Left kidney (tissue), 8 donors: ENCODE results near the gene PRAMEF7. TPM values are rescaled to one million over a fixed set of nuclear protein-coding genes. Genes with fewer than 3 reads are reported as not detected.
"Not testable (repeated sequence)": the region's sequence is repeated elsewhere in the genome, so short reads cannot be mapped to it uniquely, and the experiment has no call there.

Experiments
- DNase-seq: peaks from one replicate; pipeline ENCODE4 v3.0.0-alpha.2; 2013
- long read RNA-seq, 8 donors: transcript quantifications; one replicate each; lab custom pipeline, GENCODE V29; 2026
- polyA plus RNA-seq: library from polyadenylated mRNA; unstranded; fragments of 120-200 nt; gene quantifications from one replicate; pipeline ENCODE4 v1.2.1, GENCODE V29; 2013; ENCODE audit not compliant: insufficient read length

Gene PRAMEF7
- polyA plus RNA-seq = not detected
- long read RNA-seq, donor 1 = 0 reads
- long read RNA-seq, donor 2 = 0 reads
- long read RNA-seq, donor 3 = 0 reads
- long read RNA-seq, donor 4 = 0 reads
- long read RNA-seq, donor 5 = 0 reads
- long read RNA-seq, donor 6 = 0 reads
- long read RNA-seq, donor 7 = 0 reads
- long read RNA-seq, donor 8 = 0 reads

- not testable (repeated sequence) for DNase-seq
Measured at GRCh38 chr1:12916310-12916709, at the start of gene PRAMEF7. TSS of gene PRAMEF7 (plus strand) at chr1:12916610. CDS start at chr1:12917693, 1,083 bp downstream.

- not testable (repeated sequence) for DNase-seq
Measured at GRCh38 chr1:12878453-12878852, 38.0 kb upstream of the PRAMEF7 start.

GRCh38 chr1:12886101-12886500 lies 30.3 kb upstream of the PRAMEF7 start, which contains the start of gene PRAMEF4:
TSS of gene PRAMEF4 (minus strand) at chr1:12886201. CDS start at chr1:12883394, 2,807 bp downstream.
- DNase-seq = not testable (repeated sequence)

- not testable (repeated sequence) for DNase-seq
Measured at GRCh38 chr1:12898170-12898569, 18.2 kb upstream of the PRAMEF7 start, which contains the start of gene PRAMEF10. TSS of gene PRAMEF10 (minus strand) at chr1:12898270. CDS start at chr1:12895847, 2,423 bp downstream.

- not testable (repeated sequence) for DNase-seq
Measured at GRCh38 chr1:12899186-12899585, 17.2 kb upstream of the PRAMEF7 start.

GRCh38 chr1:12903793-12904572 lies 12.4 kb upstream of the PRAMEF7 start:
- DNase-seq = not testable (repeated sequence)

- DNase-seq = not testable (repeated sequence)
Measured at GRCh38 chr1:12921749-12922148, 5.3 kb downstream of the PRAMEF7 start.

GRCh38 chr1:12924368-12924767 lies 8.0 kb downstream of the PRAMEF7 start:
- not testable (repeated sequence) for DNase-seq

- not testable (repeated sequence) for DNase-seq
Measured at GRCh38 chr1:12947480-12947879, 31.1 kb downstream of the PRAMEF7 start, which contains the start of gene PRAMEF6. TSS of gene PRAMEF6 (minus strand) at chr1:12947580. CDS start at chr1:12942518, 5,062 bp downstream.

Other genes starting within 250 kb of the PRAMEF7 start
- not detected for gene AADACL3, start 200.5 kb upstream of the PRAMEF7 start, polyA plus RNA-seq
- 0.50 TPM for gene CFAP107, start 170.4 kb upstream of the PRAMEF7 start, polyA plus RNA-seq
- gene PRAMEF12, start 142.9 kb upstream of the PRAMEF7 start, polyA plus RNA-seq = not detected
- gene PRAMEF1, start 125.2 kb upstream of the PRAMEF7 start, polyA plus RNA-seq = not detected
- not detected for gene PRAMEF11, start 85.2 kb upstream of the PRAMEF7 start, polyA plus RNA-seq
- gene HNRNPCL1, start 67.9 kb upstream of the PRAMEF7 start, polyA plus RNA-seq = 0.58 TPM
- gene PRAMEF2, start 59.5 kb upstream of the PRAMEF7 start, polyA plus RNA-seq = not detected
- not detected for gene PRAMEF4, start 30.4 kb upstream of the PRAMEF7 start, polyA plus RNA-seq
- not detected for gene PRAMEF10, start 18.3 kb upstream of the PRAMEF7 start, polyA plus RNA-seq
- gene PRAMEF6, start 31.0 kb downstream of the PRAMEF7 start, polyA plus RNA-seq = not detected
- not detected for gene PRAMEF27, start 140.0 kb downstream of the PRAMEF7 start, polyA plus RNA-seq
- gene HNRNPCL3, start 144.2 kb downstream of the PRAMEF7 start, polyA plus RNA-seq = not detected
- gene PRAMEF25, start 154.2 kb downstream of the PRAMEF7 start, polyA plus RNA-seq = not detected
- gene HNRNPCL2, start 200.2 kb downstream of the PRAMEF7 start, polyA plus RNA-seq = not detected
- gene PRAMEF26, start 239.4 kb downstream of the PRAMEF7 start, polyA plus RNA-seq = not detected
- 0.52 TPM for gene HNRNPCL4, start 249.0 kb downstream of the PRAMEF7 start, polyA plus RNA-seq